HepG2 (cell line): ENCODE measurements around the gene NOTCH3. TPM values are rescaled to one million over a fixed set of nuclear protein-coding genes. Genes with fewer than 3 reads are reported as not detected.

Experiments used
- ATAC-seq: fragments of 200-7000 bp; cut with Tn5 transposase; 3 replicates; pipeline ENCODE4 v1.9.1; 2020; ENCODE audit warnings: mild to moderate bottlenecking, moderate library complexity
- BruUV-seq: library from RNA; stranded (reverse); fragments of 400-500 nt; replicated peaks from 2 replicates; lab custom pipeline; 2021; lab: Mats Ljungman, UMichigan
- CTCF ChIA-PET: fragments of 300-600 bp; formaldehyde crosslinking; extraction: SDS; loops from one replicate; lab custom pipeline; 2021; ENCODE audit warnings: low total read pairs, inconsistent platforms, low intra/inter-chr PET ratio; lab: Yijun Ruan, JAX
- POLR2A ChIA-PET: fragments of 350-600 bp; sonication (Branson Sonifier 250); formaldehyde crosslinking; loops from one replicate; lab custom pipeline; 2020; ENCODE audit warnings: antibody characterized with exemption, inconsistent platforms; lab: Yijun Ruan, JAX
- DNase-seq: peaks from one replicate; pipeline ENCODE4 v3.0.0-alpha.2; 2015; ENCODE audit warnings: low spot score
- FAIRE-seq: peaks from 3 replicates; lab custom pipeline; 2011; peaks lifted over from hg19 to GRCh38; lab: Jason Lieb, UNC
- H2AFZ ChIP-seq: one replicate; pipeline ENCODE4 v1.6.1; 2011; ENCODE audit warnings: low read length, inconsistent platforms
- H3K27ac ChIP-seq: fragments of 300-600 bp; 3 replicates; pipeline ENCODE4 v1.8.0; 2011; ENCODE audit warnings: mixed run types, mild to moderate bottlenecking, mixed read lengths, low read length, inconsistent platforms; ENCODE audit not compliant: insufficient read depth; ENCODE audit errors: extremely low read length
- H3K27me3 ChIP-seq, 2 experiments: fragments of 200-600 bp in 1 of 2; 2 replicates in 1 of 2; 3 replicates in 1 of 2; pipeline versions ENCODE4 v1.6.0 to v1.8.0; 2011; ENCODE audit warnings: low read length in 2 of 2, mild to moderate bottlenecking in 2 of 2, moderate library complexity in 2 of 2, inconsistent platforms in 1 of 2; ENCODE audit not compliant: insufficient read depth in 2 of 2, control insufficient read depth in 1 of 2
- H3K36me3 ChIP-seq, 2 experiments: fragments of 200-600 bp in 1 of 2; replicated peaks in 1 of 2; 2 replicates in 1 of 2; 3 replicates in 1 of 2; pipeline versions ENCODE4 v1.5.1 to v1.8.0; 2011; ENCODE audit warnings: low read length in 2 of 2, inconsistent platforms in 1 of 2; ENCODE audit not compliant: insufficient read depth in 2 of 2, control insufficient read depth in 1 of 2
- H3K4me1 ChIP-seq: 2 replicates; pipeline ENCODE4 v1.5.1; 2012; ENCODE audit warnings: low read length, inconsistent platforms; ENCODE audit not compliant: insufficient read depth
- H3K4me2 ChIP-seq: 2 replicates; pipeline ENCODE4 v1.6.0; 2011; ENCODE audit warnings: low read depth, low read length, inconsistent platforms
- H3K4me3 ChIP-seq, 3 experiments: fragments of 200-600 bp in 1 of 3; sonication (generic), shearing (Covaris generic) in 1 of 3; replicated peaks in 1 of 3; 2 replicates each; pipeline ENCODE4 v1.5.1; 2011 to 2016; ENCODE audit warnings: low read length in 3 of 3, inconsistent platforms in 2 of 3, low read depth in 2 of 3, mild to moderate bottlenecking in 2 of 3, control low read depth in 1 of 3, mixed read lengths in 1 of 3; ENCODE audit not compliant: insufficient read depth in 1 of 3
- H3K79me2 ChIP-seq: one replicate; pipeline ENCODE4 v1.6.1; 2011; ENCODE audit warnings: low read length, inconsistent platforms; ENCODE audit not compliant: insufficient read depth
- H3K9ac ChIP-seq: 2 replicates; pipeline ENCODE4 v1.6.0; 2011; ENCODE audit warnings: mild to moderate bottlenecking, low read depth, low read length, inconsistent platforms; ENCODE audit not compliant: insufficient read depth
- H3K9me3 ChIP-seq: 2 replicates; pipeline ENCODE4 v1.5.1; 2012; ENCODE audit warnings: mild to moderate bottlenecking, low read length
- H4K20me1 ChIP-seq: 2 replicates; pipeline ENCODE4 v1.6.0; 2011; ENCODE audit warnings: inconsistent platforms, mild to moderate bottlenecking, low read length, moderate library complexity; ENCODE audit not compliant: insufficient read depth
- HNRNPLL ChIP-seq: fragments of 200-400 bp; formaldehyde crosslinking; IDR thresholded peaks from 2 replicates; pipeline ENCODE4 v1.6.1; 2017; ENCODE audit warnings: mild to moderate bottlenecking, low read depth, low read length; ENCODE audit not compliant: poor library complexity, severe bottlenecking
- NFATC3 ChIP-seq: sonication (generic); formaldehyde crosslinking; IDR thresholded peaks from 2 replicates; pipeline ENCODE4 v1.5.1; 2020; ENCODE audit warnings: mild to moderate bottlenecking, missing genetic modification reagents
- NONO ChIP-seq, 2 experiments: fragments of 450-650 bp in 1 of 2; sonication (generic) in 1 of 2; formaldehyde crosslinking in 1 of 2; IDR thresholded peaks in 1 of 2; conservative IDR thresholded peaks in 1 of 2; 2 replicates each; pipeline versions ENCODE4 v1.6.1 to v1.8.0; 2017 to 2022; ENCODE audit warnings: mild to moderate bottlenecking in 1 of 2, missing genetic modification reagents in 1 of 2, moderate library complexity in 1 of 2
- PLRG1 ChIP-seq: fragments of 450-650 bp; conservative IDR thresholded peaks from 2 replicates; pipeline ENCODE4 v1.6.1; 2016
- WIZ ChIP-seq: sonication (generic); formaldehyde crosslinking; IDR thresholded peaks from 2 replicates; pipeline ENCODE4 v1.5.1; 2020; ENCODE audit warnings: mild to moderate bottlenecking, missing genetic modification reagents
- ZBTB3 ChIP-seq: sonication (generic); formaldehyde crosslinking; IDR thresholded peaks from 2 replicates; pipeline ENCODE4 v1.4.0; 2020; ENCODE audit warnings: low read depth, mild to moderate bottlenecking, moderate library complexity, missing genetic modification reagents, borderline replicate concordance
- ZNF343 ChIP-seq: sonication (generic); formaldehyde crosslinking; IDR thresholded peaks from 2 replicates; pipeline ENCODE4 v1.4.0; 2020; ENCODE audit warnings: mild to moderate bottlenecking, missing genetic modification reagents
- ZNF484 ChIP-seq: sonication (generic); formaldehyde crosslinking; IDR thresholded peaks from 2 replicates; pipeline ENCODE4 v1.5.1; 2020; ENCODE audit warnings: mild to moderate bottlenecking, low read depth, missing genetic modification reagents, borderline replicate concordance
- ZNF720 ChIP-seq: sonication (generic); formaldehyde crosslinking; IDR thresholded peaks from 2 replicates; pipeline ENCODE4 v1.4.0; 2020; ENCODE audit warnings: missing genetic modification reagents
- ZNF780A ChIP-seq: sonication (generic); formaldehyde crosslinking; IDR thresholded peaks from 2 replicates; pipeline ENCODE4 v1.8.0; 2022; ENCODE audit warnings: mild to moderate bottlenecking, missing genetic modification reagents, moderate library complexity
- ZSCAN29 ChIP-seq: sonication (generic); formaldehyde crosslinking; conservative IDR thresholded peaks from 2 replicates; pipeline ENCODE4 v1.4.0; 2020; ENCODE audit warnings: mild to moderate bottlenecking, missing genetic modification reagents
- WGBS: methylation state at CpG from one replicate; pipeline ENCODE4 v1.1.6; 2017; ENCODE audit warnings: low lambda C conversion rate; 5-methylcytosine and 5-hydroxymethylcytosine counted together
- in situ Hi-C: cut with HindIII; loops from 2 replicates; pipeline ENCODE4 v1.10.0; 2017; ENCODE audit warnings: low pct_unique_long_range_greater_than_20kb; ENCODE audit not compliant: extremely low pct_ligation_motif_present
- intact Hi-C: fragments of 100-400 bp; cut with micrococcal nuclease; formaldehyde crosslinking; loops from one replicate; pipeline ENCODE4 v1.10.0; 2022; ENCODE audit not compliant: unreplicated experiment
- polyA plus RNA-seq, 8 experiments: library from polyadenylated mRNA; depleted of rRNA in 3 of 8; stranded (reverse) in 7 of 8; unstranded in 1 of 8; fragments of >200 nt; fragmentation: Illumina TruSeq in 4 of 8; extraction: Trizol in 4 of 8; gene quantifications; 2 replicates each; pipeline versions ENCODE4 v1.2.1 to v1.2.3, GENCODE V29; 2011 to 2016; ENCODE audit warnings: low read depth in 4 of 8, missing spikeins in 1 of 8, mixed read lengths in 1 of 8; ENCODE audit not compliant: insufficient read depth in 1 of 8
- total RNA-seq, 5 experiments: library from RNA; depleted of rRNA; stranded (reverse); fragments of >200 nt; fragmentation: Illumina TruSeq; extraction: Trizol; gene quantifications; 2 replicates each; pipeline ENCODE4 v1.2.3, GENCODE V29; 2016; ENCODE audit warnings: low read depth in 1 of 5
- TF ChIP-seq, protein P1 (sequence below): sonication (generic); formaldehyde crosslinking; IDR thresholded peaks from 2 replicates; pipeline ENCODE4 v1.5.0; 2020; ENCODE audit warnings: mild to moderate bottlenecking, missing genetic modification reagents, borderline replicate concordance
- TF ChIP-seq, protein P2 (sequence below): sonication (generic); formaldehyde crosslinking; IDR thresholded peaks from 2 replicates; pipeline ENCODE4 v1.4.0; 2020; ENCODE audit warnings: missing genetic modification reagents, low read depth, mild to moderate bottlenecking, borderline replicate concordance
- TF ChIP-seq, protein P3 (sequence below): sonication (generic); formaldehyde crosslinking; IDR thresholded peaks from 2 replicates; pipeline ENCODE4 v1.4.0; 2020; ENCODE audit warnings: missing genetic modification reagents

NOTCH3 gene
- total and polyA plus RNA-seq, 2 of the 13 experiments (the other 11 are each of a cell fraction or from before 2014, with no cell fraction given) = 0.09 to 0.28 TPM

DNA sequence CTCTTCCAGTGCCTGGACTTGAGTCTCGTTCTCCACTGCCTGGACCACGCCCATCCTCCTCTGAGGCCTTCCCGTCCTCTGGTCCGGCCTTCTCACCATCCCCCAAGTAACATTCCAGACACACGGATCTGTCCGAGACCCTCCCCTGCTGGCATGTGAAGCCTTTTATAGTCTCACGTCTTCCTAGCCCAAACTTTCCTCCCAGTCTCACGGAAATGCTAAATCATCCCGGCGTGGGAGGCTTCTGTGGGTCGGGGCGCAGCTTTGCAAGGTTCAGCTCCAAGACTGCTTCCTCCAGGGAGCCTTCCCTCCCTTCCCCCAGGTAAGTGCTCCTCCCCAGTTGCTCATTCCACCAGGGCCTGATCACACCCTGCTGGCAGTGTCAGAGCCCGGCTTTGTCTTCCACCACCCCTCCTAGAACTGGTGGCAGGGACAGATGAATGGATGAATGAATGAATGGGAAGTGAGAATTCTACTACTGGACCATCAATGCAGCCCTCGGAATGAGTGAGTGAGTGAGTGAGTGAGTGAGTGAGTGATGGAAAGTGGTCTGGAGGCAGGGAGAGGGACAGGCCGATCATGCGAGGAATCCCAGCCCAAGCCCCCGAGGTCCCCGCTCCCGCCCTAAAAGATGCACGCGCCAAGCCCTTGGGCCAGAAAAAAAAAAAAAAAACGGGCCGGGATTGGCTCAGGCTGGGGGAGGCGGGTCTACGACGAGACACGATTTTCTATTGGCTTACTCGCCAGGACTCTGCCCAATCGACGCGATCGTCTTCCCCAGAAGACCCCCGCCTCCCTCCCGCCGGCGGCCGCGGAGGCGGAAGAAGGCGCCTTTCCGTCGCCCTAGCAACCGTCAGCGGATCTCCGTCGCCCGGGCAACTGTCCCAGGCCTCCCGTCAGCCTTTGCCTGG is 22.2 kb upstream of the NOTCH3 start (continued):
- no peak for TF ChIP-seq ZNF780A (CRISPR knock-in tag)
- TF ChIP-seq WIZ (CRISPR knock-in tag) = no peak
- TF ChIP-seq NFATC3 (CRISPR knock-in tag) = no peak
- no peak for TF ChIP-seq ZBTB3
- TF ChIP-seq NONO (IDR thresholded peaks at IDR 0.05) = no peak
- no peak for TF ChIP-seq NONO (CRISPR knock-in tag; conservative IDR thresholded peaks at IDR 0.05)
- peak; percentile 23 for TF ChIP-seq HNRNPLL
- TF ChIP-seq PLRG1 = no peak
- no peak for TF ChIP-seq ZNF343 (CRISPR knock-in tag)
- TF ChIP-seq, protein P1, sequence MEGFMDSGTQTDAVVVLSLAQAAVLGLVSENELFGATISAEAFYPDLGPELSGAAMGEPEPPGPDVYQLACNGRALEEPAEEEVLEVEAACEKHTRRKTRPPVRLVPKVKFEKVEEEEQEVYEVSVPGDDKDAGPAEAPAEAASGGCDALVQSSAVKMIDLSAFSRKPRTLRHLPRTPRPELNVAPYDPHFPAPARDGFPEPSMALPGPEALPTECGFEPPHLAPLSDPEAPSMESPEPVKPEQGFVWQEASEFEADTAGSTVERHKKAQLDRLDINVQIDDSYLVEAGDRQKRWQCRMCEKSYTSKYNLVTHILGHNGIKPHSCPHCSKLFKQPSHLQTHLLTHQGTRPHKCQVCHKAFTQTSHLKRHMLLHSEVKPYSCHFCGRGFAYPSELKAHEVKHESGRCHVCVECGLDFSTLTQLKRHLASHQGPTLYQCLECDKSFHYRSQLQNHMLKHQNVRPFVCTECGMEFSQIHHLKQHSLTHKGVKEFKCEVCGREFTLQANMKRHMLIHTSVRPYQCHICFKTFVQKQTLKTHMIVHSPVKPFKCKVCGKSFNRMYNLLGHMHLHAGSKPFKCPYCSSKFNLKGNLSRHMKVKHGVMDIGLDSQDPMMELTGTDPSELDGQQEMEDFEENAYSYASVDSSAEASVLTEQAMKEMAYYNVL (CRISPR knock-in tag) = no peak

DNA sequence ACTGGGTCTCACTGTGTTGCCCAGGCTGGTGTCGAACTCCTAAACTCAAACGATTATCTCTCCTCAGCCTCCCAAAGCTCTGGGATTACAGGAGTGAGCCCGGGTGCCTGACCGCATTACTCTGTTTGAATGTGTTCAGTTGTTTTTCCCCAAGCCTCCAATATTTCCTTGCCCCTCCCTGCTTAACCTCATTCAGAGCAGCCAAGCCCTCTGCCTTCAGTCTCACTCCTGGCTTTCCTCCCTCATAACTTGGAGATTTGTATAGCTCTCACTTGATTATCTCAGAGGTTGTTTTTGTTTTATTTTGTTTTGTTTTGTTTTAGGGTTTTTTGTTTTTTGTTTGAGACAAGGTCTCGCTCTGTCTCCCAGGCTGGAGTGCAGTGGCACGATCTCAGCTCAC is 20.0 kb upstream of the NOTCH3 start:
- Histone ChIP-seq H4K20me1 (no peaks in the 10 kb centered on the region), H3K4me2 (no peak overlapping the region), H3K27me3 (peaks cover 1 to 7% of the 10 kb centered on the region in 2 experiments; a peak in 2 of 5 replicates), H3K4me3 (no peak overlapping the region), H3K4me1 (peaks cover 17% of the 10 kb centered on the region), H3K36me3 (no peaks in the 10 kb centered on the region), H2AFZ (no peak overlapping the region), H3K9ac (no peak overlapping the region), H3K79me2 (no peaks in the 10 kb centered on the region), H3K9me3 (no peaks in the 10 kb centered on the region), H3K27ac (no peak overlapping the region)
- no peak for TF ChIP-seq ZNF720
- TF ChIP-seq, protein P2, sequence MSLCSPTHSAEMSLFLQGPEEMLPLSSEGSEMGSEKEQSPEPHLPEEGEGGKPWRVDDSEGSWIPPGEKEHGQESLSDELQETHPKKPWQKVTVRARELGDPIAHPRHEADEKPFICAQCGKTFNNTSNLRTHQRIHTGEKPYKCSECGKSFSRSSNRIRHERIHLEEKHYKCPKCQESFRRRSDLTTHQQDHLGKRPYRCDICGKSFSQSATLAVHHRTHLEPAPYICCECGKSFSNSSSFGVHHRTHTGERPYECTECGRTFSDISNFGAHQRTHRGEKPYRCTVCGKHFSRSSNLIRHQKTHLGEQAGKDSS (CRISPR knock-in tag) = no peak
- no peak for TF ChIP-seq ZNF484
- TF ChIP-seq, protein P3, sequence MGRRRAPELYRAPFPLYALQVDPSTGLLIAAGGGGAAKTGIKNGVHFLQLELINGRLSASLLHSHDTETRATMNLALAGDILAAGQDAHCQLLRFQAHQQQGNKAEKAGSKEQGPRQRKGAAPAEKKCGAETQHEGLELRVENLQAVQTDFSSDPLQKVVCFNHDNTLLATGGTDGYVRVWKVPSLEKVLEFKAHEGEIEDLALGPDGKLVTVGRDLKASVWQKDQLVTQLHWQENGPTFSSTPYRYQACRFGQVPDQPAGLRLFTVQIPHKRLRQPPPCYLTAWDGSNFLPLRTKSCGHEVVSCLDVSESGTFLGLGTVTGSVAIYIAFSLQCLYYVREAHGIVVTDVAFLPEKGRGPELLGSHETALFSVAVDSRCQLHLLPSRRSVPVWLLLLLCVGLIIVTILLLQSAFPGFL (CRISPR knock-in tag) = no peak
- TF ChIP-seq ZSCAN29 (CRISPR knock-in tag) = no peak
- intact Hi-C loops (no loop called here), in situ Hi-C loops (no loop called here)
- FAIRE-seq = no peak
- DNase-seq = no peak
- POLR2A ChIA-PET = no interaction called here
- CTCF ChIA-PET = no interaction called here
- 61% methylated on average over 6 of the region's 6 CpGs for WGBS
- ATAC-seq = no peak
- BruUV-seq = no TSS peak
